AG09319 (cell line): Measurements from ENCODE around the gene CABP4.

Experiments
- DNase-seq: peaks from one replicate; pipeline ENCODE4 v3.0.0-alpha.2; 2010; ENCODE audit warnings: low read depth; ENCODE audit errors: extremely low read depth
- TF ChIP-seq, protein P1 (sequence below): IDR thresholded peaks from 2 replicates; pipeline ENCODE4 v1.5.1; 2011; ENCODE audit warnings: low read depth, mild to moderate bottlenecking, inconsistent platforms, low read length, moderate library complexity

CABP4 gene

DNA sequence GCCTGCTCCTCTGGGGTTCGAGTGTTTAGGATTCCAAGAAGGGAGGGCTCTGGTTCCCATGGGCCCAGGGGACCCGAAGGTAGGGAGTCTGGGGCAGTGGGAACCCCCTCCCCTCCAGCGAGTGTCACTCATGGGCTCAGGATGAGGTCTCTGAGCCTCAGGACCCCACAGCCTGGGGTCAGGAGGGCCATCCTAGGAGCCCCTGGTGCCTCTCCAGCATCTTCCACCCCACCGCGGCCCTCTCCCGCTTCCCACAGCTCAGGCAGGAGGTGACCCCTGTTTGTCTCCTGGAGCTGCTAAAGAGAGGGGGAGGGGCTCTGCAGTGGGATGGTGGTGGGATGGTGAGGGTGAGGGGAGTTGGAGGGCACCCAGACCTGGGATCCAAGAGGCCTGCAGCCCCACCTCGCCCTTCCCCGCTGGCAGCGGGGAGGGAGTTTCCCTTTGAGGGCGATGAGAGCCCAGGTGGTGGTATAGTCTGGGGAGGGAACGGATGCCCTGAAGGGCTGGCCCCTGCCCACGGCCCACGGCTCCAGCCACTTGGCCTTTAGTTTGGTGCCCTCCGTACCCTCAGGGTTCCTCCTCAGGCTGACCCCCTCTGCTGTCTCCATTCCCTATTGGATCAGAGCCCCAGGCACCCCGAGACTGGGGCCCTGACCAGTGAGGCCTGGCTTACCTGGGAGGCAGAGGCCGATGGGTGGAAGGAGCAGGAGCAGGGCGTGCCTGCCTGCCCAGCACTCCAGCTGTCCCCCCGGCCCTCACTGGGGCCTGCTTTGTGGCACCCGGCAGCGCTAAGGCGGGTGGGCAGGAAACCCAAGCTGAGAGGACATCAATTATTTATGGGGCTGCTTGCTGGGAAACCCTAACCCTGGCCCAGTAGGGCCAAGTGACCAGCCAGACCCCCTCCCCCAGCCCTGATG lies 1.1 kb upstream of the CABP4 start:
- TF ChIP-seq, protein P1, sequence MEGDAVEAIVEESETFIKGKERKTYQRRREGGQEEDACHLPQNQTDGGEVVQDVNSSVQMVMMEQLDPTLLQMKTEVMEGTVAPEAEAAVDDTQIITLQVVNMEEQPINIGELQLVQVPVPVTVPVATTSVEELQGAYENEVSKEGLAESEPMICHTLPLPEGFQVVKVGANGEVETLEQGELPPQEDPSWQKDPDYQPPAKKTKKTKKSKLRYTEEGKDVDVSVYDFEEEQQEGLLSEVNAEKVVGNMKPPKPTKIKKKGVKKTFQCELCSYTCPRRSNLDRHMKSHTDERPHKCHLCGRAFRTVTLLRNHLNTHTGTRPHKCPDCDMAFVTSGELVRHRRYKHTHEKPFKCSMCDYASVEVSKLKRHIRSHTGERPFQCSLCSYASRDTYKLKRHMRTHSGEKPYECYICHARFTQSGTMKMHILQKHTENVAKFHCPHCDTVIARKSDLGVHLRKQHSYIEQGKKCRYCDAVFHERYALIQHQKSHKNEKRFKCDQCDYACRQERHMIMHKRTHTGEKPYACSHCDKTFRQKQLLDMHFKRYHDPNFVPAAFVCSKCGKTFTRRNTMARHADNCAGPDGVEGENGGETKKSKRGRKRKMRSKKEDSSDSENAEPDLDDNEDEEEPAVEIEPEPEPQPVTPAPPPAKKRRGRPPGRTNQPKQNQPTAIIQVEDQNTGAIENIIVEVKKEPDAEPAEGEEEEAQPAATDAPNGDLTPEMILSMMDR = no peak
- DNase-seq = no peak

DNA sequence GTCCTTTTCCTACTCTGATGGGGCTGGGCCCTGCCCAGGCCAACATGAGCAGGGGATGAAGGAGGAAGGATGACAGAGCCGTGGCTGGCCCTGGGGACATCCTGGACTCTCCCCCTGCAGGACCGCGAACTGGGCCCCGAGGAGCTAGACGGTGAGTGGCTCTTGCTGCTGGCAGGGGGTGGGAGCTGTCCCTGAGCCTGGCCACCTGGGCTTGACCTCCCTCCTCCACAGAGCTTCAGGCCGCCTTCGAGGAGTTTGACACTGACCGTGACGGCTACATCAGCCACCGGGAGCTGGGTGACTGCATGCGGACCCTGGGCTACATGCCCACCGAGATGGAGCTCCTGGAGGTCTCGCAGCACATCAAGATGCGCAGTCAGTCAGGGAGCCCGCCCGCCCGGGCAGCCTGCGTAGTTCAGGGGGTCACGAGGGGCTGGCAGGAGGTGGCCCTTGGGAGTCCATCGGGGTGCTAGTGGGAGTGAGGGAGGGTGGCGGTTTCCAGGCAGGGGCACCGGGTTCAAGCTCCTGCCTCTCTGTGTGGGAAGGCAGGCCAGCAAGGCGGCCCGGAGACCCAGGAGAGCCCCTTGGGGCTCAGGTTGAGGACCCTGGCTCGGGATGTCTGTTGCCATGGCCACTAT lies 1.0 kb downstream of the CABP4 start:
- DNase-seq = no peak
- TF ChIP-seq, protein P1 = no peak

- TF ChIP-seq, protein P1 = no peak
Observed at GRCh38 chr11:67457453-67457852, 2.3 kb downstream of the CABP4 start.

DNA sequence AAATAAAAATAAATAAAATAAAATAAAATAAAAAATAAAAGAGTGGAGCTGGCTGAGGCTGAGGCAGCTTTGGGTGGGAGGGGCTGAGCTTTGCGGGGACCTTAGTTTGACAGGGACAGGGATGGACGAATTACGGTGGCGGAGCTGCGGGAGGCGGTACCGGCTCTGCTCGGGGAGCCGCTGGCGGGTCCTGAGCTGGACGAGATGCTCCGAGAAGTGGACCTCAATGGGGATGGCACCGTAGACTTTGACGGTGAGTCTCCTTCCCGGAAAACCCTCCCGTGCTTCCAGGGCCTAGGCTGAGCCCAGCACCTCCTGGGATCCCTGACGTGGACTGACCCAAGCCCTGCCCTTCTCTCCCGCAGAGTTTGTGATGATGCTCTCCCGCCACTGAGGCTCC lies 3.1 kb downstream of the CABP4 start:
- TF ChIP-seq, protein P1 = no peak
- DNase-seq = no peak

More at GRCh38 chr11:67457453-67457852, 2.3 kb downstream of the CABP4 start:
- no peak for DNase-seq

- no peak for DNase-seq
Observed at GRCh38 chr11:67463186-67463585, 8.0 kb downstream of the CABP4 start.

GRCh38 chr11:67463680-67464410 lies 8.7 kb downstream of the CABP4 start:
- TF ChIP-seq, protein P1 = no peak
- DNase-seq = no peak

More at GRCh38 chr11:67463186-67463585, 8.0 kb downstream of the CABP4 start:
- TF ChIP-seq, protein P1 = no peak
